ENCODE results near the gene TEAD2. TPM values are rescaled to one million over a fixed set of nuclear protein-coding genes. Genes with fewer than 3 reads are reported as not detected.

TEAD2 gene
- total and polyA plus RNA-seq, 2 of the 13 experiments (the other 11 are each of a cell fraction or from before 2014, with no cell fraction given): 10.8 to 12.5 TPM

- Histone ChIP-seq H4K20me1 (ENCODE audit: insufficient read depth, low read length) (no peaks in the 10 kb centered on the region), H3K27me3 (ENCODE audit: control insufficient read depth in 1 of 2, insufficient read depth in 2 of 2, low read length in 2 of 2) (no peaks in the 10 kb centered on the region), H3K9ac (ENCODE audit: insufficient read depth, low read depth, low read length) (no peak overlapping the region), H3K4me2 (ENCODE audit: low read depth, low read length) (no peak overlapping the region), H3K4me1 (ENCODE audit: insufficient read depth, low read length) (no peaks in the 10 kb centered on the region), H3K27ac (ENCODE audit: extremely low read length, insufficient read depth, low read length) (no peak overlapping the region), H3K4me3 (replicated peaks in 1 of 3; ENCODE audit: insufficient read depth in 1 of 3, low read depth in 2 of 3, low read length in 3 of 3) (no peak overlapping the region), H3K9me3 (ENCODE audit: low read length) (no peaks in the 10 kb centered on the region), H3K36me3 (replicated peaks in 1 of 2; ENCODE audit: control insufficient read depth in 1 of 2, insufficient read depth in 2 of 2, low read length in 2 of 2) (no peaks in the 10 kb centered on the region), H2AFZ (ENCODE audit: low read length) (no peak overlapping the region), H3K79me2 (ENCODE audit: insufficient read depth, low read length) (no peaks in the 10 kb centered on the region)
- BruUV-seq (replicated peaks): no TSS peak
- TF ChIP-seq TAF15 (IDR thresholded peaks at IDR 0.05; ENCODE audit: low read depth, low read length, poor library complexity, severe bottlenecking) (no peak), ZNF740 (CRISPR knock-in tag; IDR thresholded peaks at IDR 0.05) (no peak), ZNF20 (CRISPR knock-in tag; IDR thresholded peaks at IDR 0.05) (no peak), FOXP4 (CRISPR knock-in tag; IDR thresholded peaks at IDR 0.05) (no peak), ELK4 (CRISPR knock-in tag; IDR thresholded peaks at IDR 0.05; ENCODE audit: borderline replicate concordance) (no peak), RFXANK (CRISPR knock-in tag; IDR thresholded peaks at IDR 0.05) (no peak), ZNF800 (CRISPR knock-in tag; IDR thresholded peaks at IDR 0.05) (no peak), GATAD2A (CRISPR knock-in tag; IDR thresholded peaks at IDR 0.05) (no peak), ELF1 (CRISPR knock-in tag; IDR thresholded peaks at IDR 0.05) (no peak), SMAD3 (CRISPR knock-in tag; IDR thresholded peaks at IDR 0.05) (no peak)
- ATAC-seq (no peak), FAIRE-seq (no peak), DNase-seq (ENCODE audit: low spot score) (no peak)
- POLR2A ChIA-PET: no interaction called here
- intact Hi-C loops (cut with micrococcal nuclease; ENCODE audit: unreplicated experiment): no loop called here
- CTCF ChIA-PET (ENCODE audit: low intra/inter-chr PET ratio, low total read pairs): no interaction called here
- in situ Hi-C loops (cut with HindIII; ENCODE audit: extremely low pct_ligation_motif_present, low pct_unique_long_range_greater_than_20kb): no loop called here
Observed at GRCh38 chr19:49318296-49318695, 43.9 kb downstream of the TEAD2 start.

Measured in HepG2 (cell line).